ENCODE measurements around the gene TTI1. TPM values are rescaled to one million over a fixed set of nuclear protein-coding genes. Genes with fewer than 3 reads are reported as not detected.
A peak's percentile ranks its signal among the peaks of the same experiment; 100 is the strongest.

Gene TTI1
- total and polyA plus RNA-seq, 2 of the 13 experiments (the other 11 are each of a cell fraction or from before 2014, with no cell fraction given) = 22.9 to 39.8 TPM

- TF ChIP-seq PHF8 (CRISPR knock-in tag; IDR thresholded peaks at IDR 0.05) = no peak
- no peak for TF ChIP-seq TOPORS (CRISPR knock-in tag; IDR thresholded peaks at IDR 0.05)
- TF ChIP-seq ZNF460 (CRISPR knock-in tag; IDR thresholded peaks at IDR 0.05; ENCODE audit: borderline replicate concordance) = no peak
- TF ChIP-seq RBM39 (IDR thresholded peaks at IDR 0.05; ENCODE audit: low read depth, low read length, poor library complexity, severe bottlenecking) = no peak
- TF ChIP-seq ZNF607 (CRISPR knock-in tag; IDR thresholded peaks at IDR 0.05; ENCODE audit: borderline replicate concordance) = no peak
- no peak for TF ChIP-seq ZNF550 (CRISPR knock-in tag; IDR thresholded peaks at IDR 0.05; ENCODE audit: borderline replicate concordance)
- no peak for TF ChIP-seq U2AF1 (optimal IDR thresholded peaks at IDR 0.05; ENCODE audit: low read depth, low read length)
- no peak for TF ChIP-seq ZBED4 (CRISPR knock-in tag; IDR thresholded peaks at IDR 0.05; ENCODE audit: borderline replicate concordance)
- TF ChIP-seq HINFP (CRISPR knock-in tag; IDR thresholded peaks at IDR 0.05; ENCODE audit: low read depth) = no peak
- TF ChIP-seq HHEX (CRISPR knock-in tag; IDR thresholded peaks at IDR 0.05) = peak; percentile 82
- TF ChIP-seq MATR3 (CRISPR knock-in tag; IDR thresholded peaks at IDR 0.05) = no peak
- TF ChIP-seq SATB2 (CRISPR knock-in tag; IDR thresholded peaks at IDR 0.05) = no peak
- peak; percentile 47; the same call in 1 of the 2 replicates for TF ChIP-seq JUNB (CRISPR knock-in tag; IDR thresholded peaks at IDR 0.05; ENCODE audit: borderline replicate concordance)
- TF ChIP-seq NR2C2 (CRISPR knock-in tag; IDR thresholded peaks at IDR 0.05; ENCODE audit: borderline replicate concordance) = no peak
- peak; percentile 85 for TF ChIP-seq FOXA3 (CRISPR knock-in tag; IDR thresholded peaks at IDR 0.05)
- TF ChIP-seq ZSCAN29 (CRISPR knock-in tag; conservative IDR thresholded peaks at IDR 0.05) = no peak
- no peak for TF ChIP-seq YEATS2 (CRISPR knock-in tag; IDR thresholded peaks at IDR 0.05; ENCODE audit: borderline replicate concordance)
- no peak for TF ChIP-seq ZFP41 (CRISPR knock-in tag; IDR thresholded peaks at IDR 0.05; ENCODE audit: borderline replicate concordance)
- no peak for TF ChIP-seq JUND (CRISPR knock-in tag; IDR thresholded peaks at IDR 0.05)
- no peak for TF ChIP-seq RFX3 (CRISPR knock-in tag; IDR thresholded peaks at IDR 0.05)
- no peak for TF ChIP-seq FIP1L1 (IDR thresholded peaks at IDR 0.05; ENCODE audit: borderline replicate concordance, insufficient read depth, low read depth, low read length)
- TF ChIP-seq ZFY (CRISPR knock-in tag; IDR thresholded peaks at IDR 0.05) = no peak
- no peak for TF ChIP-seq LRRFIP1 (CRISPR knock-in tag; conservative IDR thresholded peaks at IDR 0.05)
- TF ChIP-seq CREBL2 (CRISPR knock-in tag; IDR thresholded peaks at IDR 0.05; ENCODE audit: borderline replicate concordance) = no peak
- 0 out of 2 replicates have a peak, but pooled peaks have one; percentile 32 for TF ChIP-seq RFXANK (CRISPR knock-in tag; IDR thresholded peaks at IDR 0.05)
Observed at GRCh38 chr20:38059832-38060231, 26.6 kb upstream of the TTI1 start (continued).

Measured in HepG2 (cell line).